K562 (cell line): ENCODE results near the gene EYA3. TPM values are rescaled to one million over a fixed set of nuclear protein-coding genes. Genes with fewer than 3 reads are reported as not detected.

Source experiments
- DACH1 ChIP-seq: fragments of 450-650 bp; IDR thresholded peaks from 2 replicates; pipeline ENCODE4 v1.6.1; 2018; ENCODE audit not compliant: partially characterized antibody
- GATAD2B ChIP-seq: fragments of 450-650 bp; IDR thresholded peaks from 2 replicates; pipeline ENCODE4 v1.6.1; 2017; ENCODE audit warnings: mild to moderate bottlenecking, borderline replicate concordance
- HDGF ChIP-seq: fragments of 450-650 bp; IDR thresholded peaks from 2 replicates; pipeline ENCODE4 v1.6.1; 2016
- HMGN3 ChIP-seq: IDR thresholded peaks from 2 replicates; pipeline ENCODE4 v1.6.1; 2011; ENCODE audit warnings: borderline replicate concordance, low read depth, mild to moderate bottlenecking, mixed read lengths, low read length; ENCODE audit not compliant: insufficient read length; ENCODE audit errors: extremely low read depth
- HOXB6 ChIP-seq: fragments of 250-450 bp; sonication (Bioruptor Pico); IDR thresholded peaks from 2 replicates; pipeline ENCODE4 v1.5.1; 2022; ENCODE audit warnings: mild to moderate bottlenecking, borderline replicate concordance
- JUN ChIP-seq, 2 experiments: sonication (generic) in 1 of 2; formaldehyde crosslinking in 1 of 2; IDR thresholded peaks; 2 replicates each; pipeline versions ENCODE4 v1.6.1 to v1.8.0; 2012 to 2022; ENCODE audit warnings: borderline replicate concordance in 2 of 2, mild to moderate bottlenecking in 2 of 2, improper control_type of control experiment in 1 of 2, low read depth in 1 of 2, low read length in 1 of 2, missing genetic modification reagents in 1 of 2
- KHSRP ChIP-seq: fragments of 450-650 bp; IDR thresholded peaks from 2 replicates; pipeline ENCODE4 v1.6.1; 2017
- PHF21A ChIP-seq: fragments of 450-650 bp; IDR thresholded peaks from 2 replicates; pipeline ENCODE4 v1.6.1; 2017; ENCODE audit warnings: low read depth, borderline replicate concordance
- PTRF ChIP-seq: fragments of 450-650 bp; IDR thresholded peaks from 2 replicates; pipeline ENCODE4 v1.6.1; 2016; ENCODE audit warnings: mild to moderate bottlenecking, missing genetic modification characterization, missing compliant biosample characterization
- RBM22 ChIP-seq: fragments of 200-400 bp; formaldehyde crosslinking; IDR thresholded peaks from 2 replicates; pipeline ENCODE4 v1.6.1; 2018; ENCODE audit warnings: low read length, low read depth; ENCODE audit not compliant: poor library complexity, severe bottlenecking
- SPI1 ChIP-seq: IDR thresholded peaks from 2 replicates; pipeline ENCODE4 v1.6.1; 2011; ENCODE audit warnings: low read depth, low read length, control low read depth, borderline replicate concordance
- TAF9B ChIP-seq: fragments of 450-650 bp; IDR thresholded peaks from 2 replicates; pipeline ENCODE4 v1.6.1; 2018; ENCODE audit warnings: mild to moderate bottlenecking; ENCODE audit not compliant: partially characterized antibody
- TCFL5 ChIP-seq: fragments of 250-450 bp; sonication (Bioruptor Pico); conservative IDR thresholded peaks from 2 replicates; pipeline ENCODE4 v1.6.1; 2021; ENCODE audit warnings: mild to moderate bottlenecking, moderate library complexity, matching md5 sums
- ZNF212 ChIP-seq: fragments of 450-650 bp; formaldehyde crosslinking; IDR thresholded peaks from 2 replicates; pipeline ENCODE4 v1.4.0; 2020; ENCODE audit warnings: mild to moderate bottlenecking
- ZNF76 ChIP-seq: fragments of 250-450 bp; sonication (Bioruptor Pico); IDR thresholded peaks from 2 replicates; pipeline ENCODE4 v1.4.0; 2020; ENCODE audit warnings: mild to moderate bottlenecking, moderate library complexity, borderline replicate concordance
- polyA plus RNA-seq, 8 experiments: library from polyadenylated mRNA; depleted of rRNA in 4 of 8; stranded (reverse) in 5 of 8; unstranded in 3 of 8; fragments of >200 nt; fragmentation: Nextera tagmentation in 2 of 8; fragmentation: Illumina TruSeq in 1 of 8; extraction: Ambion mirVana in 2 of 8; extraction: Trizol in 1 of 8; gene quantifications; 2 replicates each; pipeline versions ENCODE4 v1.2.1 to v1.2.3, GENCODE V29; 2011 to 2014; ENCODE audit warnings: inconsistent platforms in 1 of 8, missing spikeins in 1 of 8
- total RNA-seq, 7 experiments: library from RNA; depleted of rRNA in 6 of 7; stranded (reverse); fragments of >200 nt in 6 of 7; fragmentation: Illumina TruSeq in 2 of 7; extraction: Trizol in 2 of 7; gene quantifications; 2 replicates each; pipeline versions ENCODE4 v1.2.1 to v1.2.3, GENCODE V29; 2011 to 2021; ENCODE audit warnings: low replicate concordance in 1 of 7
- TF ChIP-seq, protein P1 (sequence below): sonication (generic); formaldehyde crosslinking; IDR thresholded peaks from 2 replicates; pipeline ENCODE4 v1.8.1; 2022; ENCODE audit warnings: missing genetic modification reagents
- TF ChIP-seq, protein P2 (sequence below): sonication (generic); formaldehyde crosslinking; IDR thresholded peaks from 2 replicates; pipeline ENCODE4 v1.4.0; 2020; ENCODE audit warnings: mild to moderate bottlenecking, missing genetic modification reagents
- TF ChIP-seq, protein P3 (sequence below), 2 experiments: IDR thresholded peaks in 1 of 2; conservative IDR thresholded peaks in 1 of 2; 2 replicates each; pipeline ENCODE4 v1.6.1; 2016; ENCODE audit warnings: low read depth in 2 of 2, mild to moderate bottlenecking in 1 of 2, missing compliant biosample characterization in 1 of 2, missing genetic modification characterization in 1 of 2, moderate library complexity in 1 of 2
- TF ChIP-seq, protein P4 (sequence below): fragments of 250-450 bp; sonication (Bioruptor Pico); IDR thresholded peaks from 2 replicates; pipeline ENCODE4 v1.5.0; 2020; ENCODE audit warnings: mild to moderate bottlenecking

Gene EYA3
- total and polyA plus RNA-seq, 9 of the 15 experiments (the other 6 are each of a cell fraction or from before 2014, with no cell fraction given) = 21.7 to 64.0 (median 43.6) TPM

DNA sequence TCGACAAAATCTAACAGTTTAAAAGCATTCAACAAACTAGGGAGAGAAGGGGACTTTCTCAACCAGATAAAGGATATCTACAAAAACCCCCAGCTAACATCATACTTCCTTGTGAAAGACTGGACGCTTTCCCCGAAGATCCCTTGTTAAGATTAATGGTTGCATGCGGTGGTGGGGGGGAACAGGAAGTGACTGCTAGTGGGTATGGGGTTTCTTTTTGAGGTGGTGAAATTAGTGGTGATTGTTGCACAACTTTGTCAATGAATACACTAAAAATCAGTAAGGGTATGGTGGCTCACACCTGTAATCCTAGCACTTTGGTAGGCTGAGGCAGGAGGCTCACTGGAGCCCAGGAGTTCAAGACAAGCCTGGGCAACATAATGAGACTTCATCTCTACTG is 26.9 kb upstream of the EYA3 start (continued):
- TF ChIP-seq, protein P1, sequence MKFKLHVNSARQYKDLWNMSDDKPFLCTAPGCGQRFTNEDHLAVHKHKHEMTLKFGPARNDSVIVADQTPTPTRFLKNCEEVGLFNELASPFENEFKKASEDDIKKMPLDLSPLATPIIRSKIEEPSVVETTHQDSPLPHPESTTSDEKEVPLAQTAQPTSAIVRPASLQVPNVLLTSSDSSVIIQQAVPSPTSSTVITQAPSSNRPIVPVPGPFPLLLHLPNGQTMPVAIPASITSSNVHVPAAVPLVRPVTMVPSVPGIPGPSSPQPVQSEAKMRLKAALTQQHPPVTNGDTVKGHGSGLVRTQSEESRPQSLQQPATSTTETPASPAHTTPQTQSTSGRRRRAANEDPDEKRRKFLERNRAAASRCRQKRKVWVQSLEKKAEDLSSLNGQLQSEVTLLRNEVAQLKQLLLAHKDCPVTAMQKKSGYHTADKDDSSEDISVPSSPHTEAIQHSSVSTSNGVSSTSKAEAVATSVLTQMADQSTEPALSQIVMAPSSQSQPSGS (CRISPR knock-in tag) = no peak
- no peak for TF ChIP-seq PTRF (tag)
- no peak for TF ChIP-seq HDGF
- no peak for TF ChIP-seq TCFL5 (CRISPR knock-in tag)
- TF ChIP-seq, protein P2, sequence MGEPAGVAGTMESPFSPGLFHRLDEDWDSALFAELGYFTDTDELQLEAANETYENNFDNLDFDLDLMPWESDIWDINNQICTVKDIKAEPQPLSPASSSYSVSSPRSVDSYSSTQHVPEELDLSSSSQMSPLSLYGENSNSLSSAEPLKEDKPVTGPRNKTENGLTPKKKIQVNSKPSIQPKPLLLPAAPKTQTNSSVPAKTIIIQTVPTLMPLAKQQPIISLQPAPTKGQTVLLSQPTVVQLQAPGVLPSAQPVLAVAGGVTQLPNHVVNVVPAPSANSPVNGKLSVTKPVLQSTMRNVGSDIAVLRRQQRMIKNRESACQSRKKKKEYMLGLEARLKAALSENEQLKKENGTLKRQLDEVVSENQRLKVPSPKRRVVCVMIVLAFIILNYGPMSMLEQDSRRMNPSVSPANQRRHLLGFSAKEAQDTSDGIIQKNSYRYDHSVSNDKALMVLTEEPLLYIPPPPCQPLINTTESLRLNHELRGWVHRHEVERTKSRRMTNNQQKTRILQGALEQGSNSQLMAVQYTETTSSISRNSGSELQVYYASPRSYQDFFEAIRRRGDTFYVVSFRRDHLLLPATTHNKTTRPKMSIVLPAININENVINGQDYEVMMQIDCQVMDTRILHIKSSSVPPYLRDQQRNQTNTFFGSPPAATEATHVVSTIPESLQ = no peak
- TF ChIP-seq, protein P3, sequence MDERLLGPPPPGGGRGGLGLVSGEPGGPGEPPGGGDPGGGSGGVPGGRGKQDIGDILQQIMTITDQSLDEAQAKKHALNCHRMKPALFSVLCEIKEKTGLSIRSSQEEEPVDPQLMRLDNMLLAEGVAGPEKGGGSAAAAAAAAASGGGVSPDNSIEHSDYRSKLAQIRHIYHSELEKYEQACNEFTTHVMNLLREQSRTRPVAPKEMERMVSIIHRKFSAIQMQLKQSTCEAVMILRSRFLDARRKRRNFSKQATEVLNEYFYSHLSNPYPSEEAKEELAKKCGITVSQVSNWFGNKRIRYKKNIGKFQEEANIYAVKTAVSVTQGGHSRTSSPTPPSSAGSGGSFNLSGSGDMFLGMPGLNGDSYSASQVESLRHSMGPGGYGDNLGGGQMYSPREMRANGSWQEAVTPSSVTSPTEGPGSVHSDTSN (CRISPR knock-in tag; IDR thresholded peaks at IDR 0.05; ENCODE audit: low read depth) = no peak
- TF ChIP-seq, protein P3 (tag; conservative IDR thresholded peaks at IDR 0.05; ENCODE audit: low read depth) = peak; percentile 69
- TF ChIP-seq ZNF76 = no peak
- no peak for TF ChIP-seq TAF9B
- TF ChIP-seq RBM22 = no peak
- no peak for TF ChIP-seq ZNF212 (CRISPR knock-in tag)
- no peak for TF ChIP-seq DACH1
- TF ChIP-seq KHSRP = no peak
- no peak for TF ChIP-seq PHF21A
- no peak for TF ChIP-seq GATAD2B
- no peak for TF ChIP-seq HOXB6 (CRISPR knock-in tag)
- peak; percentile 41; the same call in 1 of the 2 replicates for TF ChIP-seq JUN (IDR thresholded peaks at IDR 0.05; ENCODE audit: borderline replicate concordance, low read depth, low read length)
- no peak for TF ChIP-seq JUN (CRISPR knock-in tag; IDR thresholded peaks at IDR 0.05; ENCODE audit: borderline replicate concordance)
- TF ChIP-seq SPI1 = peak; percentile 89
- TF ChIP-seq HMGN3 = no peak
- TF ChIP-seq, protein P4, sequence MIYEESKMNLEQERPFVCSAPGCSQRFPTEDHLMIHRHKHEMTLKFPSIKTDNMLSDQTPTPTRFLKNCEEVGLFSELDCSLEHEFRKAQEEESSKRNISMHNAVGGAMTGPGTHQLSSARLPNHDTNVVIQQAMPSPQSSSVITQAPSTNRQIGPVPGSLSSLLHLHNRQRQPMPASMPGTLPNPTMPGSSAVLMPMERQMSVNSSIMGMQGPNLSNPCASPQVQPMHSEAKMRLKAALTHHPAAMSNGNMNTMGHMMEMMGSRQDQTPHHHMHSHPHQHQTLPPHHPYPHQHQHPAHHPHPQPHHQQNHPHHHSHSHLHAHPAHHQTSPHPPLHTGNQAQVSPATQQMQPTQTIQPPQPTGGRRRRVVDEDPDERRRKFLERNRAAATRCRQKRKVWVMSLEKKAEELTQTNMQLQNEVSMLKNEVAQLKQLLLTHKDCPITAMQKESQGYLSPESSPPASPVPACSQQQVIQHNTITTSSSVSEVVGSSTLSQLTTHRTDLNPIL (CRISPR knock-in tag) = no peak
